ENCODE results near the gene PCSK6. TPM values are rescaled to one million over a fixed set of nuclear protein-coding genes. Genes with fewer than 3 reads are reported as not detected.

PCSK6 gene
- total RNA-seq, 3 donors from 2014 or later, result 7.2 to 19.7 (median 18.0) TPM

- Histone ChIP-seq H3K4me3 (no peak overlapping the region), H3K9me3 (peaks cover 16 to 27% of the 10 kb centered on the region in 2 donors), H3K36me3 (no peaks in the 10 kb centered on the region), H3K27ac (no peak overlapping the region), H3K27me3 (peaks cover 0 to 5% of the 10 kb centered on the region in 2 donors), H3K4me1 (no peaks in the 10 kb centered on the region)
- no peak for TF ChIP-seq POLR2A (IDR thresholded peaks at IDR 0.05)
- no peak for TF ChIP-seq POLR2AphosphoS5 (IDR thresholded peaks at IDR 0.05)
- TF ChIP-seq, protein P1, sequence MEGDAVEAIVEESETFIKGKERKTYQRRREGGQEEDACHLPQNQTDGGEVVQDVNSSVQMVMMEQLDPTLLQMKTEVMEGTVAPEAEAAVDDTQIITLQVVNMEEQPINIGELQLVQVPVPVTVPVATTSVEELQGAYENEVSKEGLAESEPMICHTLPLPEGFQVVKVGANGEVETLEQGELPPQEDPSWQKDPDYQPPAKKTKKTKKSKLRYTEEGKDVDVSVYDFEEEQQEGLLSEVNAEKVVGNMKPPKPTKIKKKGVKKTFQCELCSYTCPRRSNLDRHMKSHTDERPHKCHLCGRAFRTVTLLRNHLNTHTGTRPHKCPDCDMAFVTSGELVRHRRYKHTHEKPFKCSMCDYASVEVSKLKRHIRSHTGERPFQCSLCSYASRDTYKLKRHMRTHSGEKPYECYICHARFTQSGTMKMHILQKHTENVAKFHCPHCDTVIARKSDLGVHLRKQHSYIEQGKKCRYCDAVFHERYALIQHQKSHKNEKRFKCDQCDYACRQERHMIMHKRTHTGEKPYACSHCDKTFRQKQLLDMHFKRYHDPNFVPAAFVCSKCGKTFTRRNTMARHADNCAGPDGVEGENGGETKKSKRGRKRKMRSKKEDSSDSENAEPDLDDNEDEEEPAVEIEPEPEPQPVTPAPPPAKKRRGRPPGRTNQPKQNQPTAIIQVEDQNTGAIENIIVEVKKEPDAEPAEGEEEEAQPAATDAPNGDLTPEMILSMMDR (IDR thresholded peaks at IDR 0.05), result no peak
- intact Hi-C loops (cut with DNase I; ENCODE audit: low total_unique reads), result no loop called here
- no peak for DNase-seq (ENCODE audit: low spot score in 2 of 2)
Observed at GRCh38 chr15:101517504-101517903, 28.0 kb upstream of the PCSK6 start.

- Histone ChIP-seq H3K4me3 (no peak overlapping the region), H3K27me3 (no peaks in the 10 kb centered on the region), H3K4me1 (no peaks in the 10 kb centered on the region), H3K9me3 (peaks cover 16 to 27% of the 10 kb centered on the region in 2 donors), H3K27ac (no peak overlapping the region), H3K36me3 (no peaks in the 10 kb centered on the region)
- intact Hi-C loops (cut with DNase I; ENCODE audit: low total_unique reads), result no loop called here
- TF ChIP-seq, protein P1 (IDR thresholded peaks at IDR 0.05), result no peak
- TF ChIP-seq POLR2AphosphoS5 (IDR thresholded peaks at IDR 0.05), result no peak
- DNase-seq (ENCODE audit: low spot score in 2 of 2), result peak in 1 of 2 donors; percentile 13
Observed at GRCh38 chr15:101514318-101514717, 24.8 kb upstream of the PCSK6 start.

DNA sequence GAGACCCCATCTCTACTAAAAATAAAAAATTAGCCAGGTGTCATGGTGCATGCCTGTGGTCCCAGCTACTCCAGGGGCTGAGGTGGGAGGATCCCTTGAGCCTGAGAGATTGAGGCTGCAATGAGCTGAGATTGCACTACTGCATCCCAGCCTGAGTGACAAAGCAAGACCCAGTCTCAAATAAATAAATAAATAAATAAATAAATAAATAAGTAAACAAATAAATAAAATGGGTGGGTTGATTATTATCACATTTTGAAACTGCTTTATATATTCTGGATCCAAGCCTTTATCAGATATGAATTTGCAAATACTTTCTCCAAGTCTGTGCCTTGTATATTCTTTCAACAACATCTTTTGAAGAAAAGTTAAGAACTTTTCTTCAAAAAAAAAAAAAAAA lies 22.2 kb upstream of the PCSK6 start:
- DNase-seq (ENCODE audit: low spot score in 2 of 2), result peak in 1 of 2 donors; percentile 7
- no peaks in the 10 kb centered on the region for H3K27me3 ChIP-seq
- H3K9me3 ChIP-seq, result peaks cover 3 to 8% of the 10 kb centered on the region in 2 donors
- no peak overlapping the region for H3K27ac ChIP-seq
- no peak overlapping the region for H3K4me3 ChIP-seq
- intact Hi-C loops (cut with DNase I; ENCODE audit: low total_unique reads), result no loop called here
- H3K36me3 ChIP-seq, result no peaks in the 10 kb centered on the region
- H3K4me1 ChIP-seq, result no peaks in the 10 kb centered on the region
- TF ChIP-seq POLR2A (IDR thresholded peaks at IDR 0.05) (no peak), POLR2AphosphoS5 (IDR thresholded peaks at IDR 0.05) (no peak)
- TF ChIP-seq, protein P1 (IDR thresholded peaks at IDR 0.05), result no peak

GRCh38 chr15:101510212-101511197 lies 21.0 kb upstream of the PCSK6 start:
- no peaks in the 10 kb centered on the region for H3K36me3 ChIP-seq
- no peaks in the 10 kb centered on the region for H3K9me3 ChIP-seq
- no peaks in the 10 kb centered on the region for H3K4me1 ChIP-seq
- TF ChIP-seq, protein P1 (IDR thresholded peaks at IDR 0.05), result no peak
- no peak for TF ChIP-seq POLR2AphosphoS5 (IDR thresholded peaks at IDR 0.05)
- TF ChIP-seq POLR2A (IDR thresholded peaks at IDR 0.05), result no peak
- no peaks in the 10 kb centered on the region for H3K27me3 ChIP-seq
- DNase-seq (ENCODE audit: low spot score in 2 of 2), result no peak
- no peak overlapping the region for H3K27ac ChIP-seq
- no peak overlapping the region for H3K4me3 ChIP-seq
- intact Hi-C loops (cut with DNase I; ENCODE audit: low total_unique reads), result no loop called here

DNA sequence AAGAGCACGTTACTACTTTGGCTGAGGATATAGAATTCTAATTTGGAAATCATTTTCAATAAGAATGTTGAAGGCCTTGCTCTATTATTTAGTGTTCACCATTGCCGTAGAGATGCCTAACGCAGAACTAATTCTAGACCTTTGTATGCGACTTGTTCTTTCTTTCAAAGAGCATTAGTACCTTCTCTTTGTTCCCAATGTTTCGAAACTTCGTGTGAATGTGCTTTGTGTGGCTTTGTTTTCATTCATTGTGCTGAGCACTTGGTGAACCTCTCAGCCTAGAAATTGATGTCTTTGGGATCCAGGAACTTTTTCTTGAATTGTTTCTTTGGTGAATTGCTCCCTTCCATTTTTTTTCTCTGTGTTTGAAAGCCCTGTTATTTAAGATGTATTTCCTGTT lies 19.8 kb upstream of the PCSK6 start:
- Histone ChIP-seq H3K9me3 (no peaks in the 10 kb centered on the region), H3K36me3 (no peaks in the 10 kb centered on the region), H3K27me3 (no peaks in the 10 kb centered on the region), H3K4me1 (no peaks in the 10 kb centered on the region), H3K27ac (no peak overlapping the region), H3K4me3 (no peak overlapping the region)
- intact Hi-C loops (cut with DNase I; ENCODE audit: low total_unique reads), result no loop called here
- no peak for DNase-seq (ENCODE audit: low spot score in 2 of 2)
- no peak for TF ChIP-seq POLR2AphosphoS5 (IDR thresholded peaks at IDR 0.05)
- TF ChIP-seq, protein P1 (IDR thresholded peaks at IDR 0.05), result no peak
- TF ChIP-seq POLR2A (IDR thresholded peaks at IDR 0.05), result no peak
